Activated T-helper 9 cell treated with anti-CD3 and anti-CD28 coated beads, Interleukin-2, amount 50 U/mL, for 16 hours (primary cell): ENCODE results near the gene MTX3.

Experiments
- DNase-seq: peaks from one replicate; pipeline ENCODE4 v3.0.0-alpha.2; 2020; ENCODE audit warnings: low read depth

The MTX3 gene

GRCh38 chr5:79982136-79982535, 8.9 kb downstream of the MTX3 start:
- no peak for DNase-seq

DNA sequence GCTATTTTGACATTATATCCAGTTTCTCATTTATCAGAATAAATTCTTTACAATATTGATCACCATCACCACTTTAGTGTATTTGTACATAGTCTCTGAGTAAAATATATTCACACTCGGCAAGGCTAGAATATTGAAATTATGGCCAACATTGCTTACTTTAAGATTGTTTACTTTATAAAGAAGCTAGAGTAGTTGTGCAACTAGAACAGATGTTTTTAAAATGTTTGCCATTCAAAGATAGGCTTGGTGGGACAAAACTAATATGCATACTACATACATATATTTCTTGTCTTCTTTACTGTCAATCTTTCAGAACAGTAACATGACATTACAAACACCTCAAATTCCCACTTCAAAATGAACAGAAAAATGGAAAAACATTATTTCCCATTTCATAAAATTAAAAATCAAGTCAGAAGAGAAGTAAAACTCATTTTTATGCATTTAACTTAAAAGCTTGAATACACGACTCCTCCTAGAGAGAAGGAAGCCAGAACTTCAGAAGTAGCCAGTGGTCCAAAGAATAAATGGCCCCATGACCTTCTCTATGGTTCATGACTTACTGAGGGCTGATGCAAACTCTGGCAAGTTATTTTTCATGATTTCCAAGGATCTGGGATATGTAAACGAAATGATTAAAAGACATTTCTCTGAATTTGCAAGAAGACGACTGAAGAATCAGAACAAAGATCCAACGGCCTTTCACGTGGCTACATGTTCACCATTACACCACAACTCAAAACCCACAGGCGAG, 14.1 kb downstream of the MTX3 start:
- no peak for DNase-seq

DNA sequence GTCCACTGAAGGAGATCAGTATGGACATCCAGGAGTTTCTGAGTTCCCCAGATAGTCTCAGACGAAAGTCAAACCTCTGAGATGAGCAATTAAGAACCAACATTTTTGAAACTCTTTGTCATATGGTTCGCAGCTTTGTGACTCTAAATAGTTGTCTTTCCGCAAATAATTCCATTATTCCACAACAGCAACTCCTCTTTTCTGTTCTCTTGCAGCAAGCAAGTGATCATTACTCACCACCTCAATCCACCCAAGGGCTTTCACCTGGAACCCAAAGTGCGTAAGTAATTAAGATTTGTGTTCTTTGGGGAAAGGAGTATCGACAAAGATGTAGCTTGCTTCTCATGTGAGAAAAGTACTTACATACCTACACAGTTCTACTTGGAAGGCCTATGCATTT, 15.6 kb downstream of the MTX3 start:
- no peak for DNase-seq

GRCh38 chr5:79974886-79975285, 16.2 kb downstream of the MTX3 start:
- DNase-seq, result no peak

GRCh38 chr5:79973996-79974395, 17.1 kb downstream of the MTX3 start:
- DNase-seq, result no peak

GRCh38 chr5:79973511-79973910, 17.6 kb downstream of the MTX3 start:
- DNase-seq, result no peak

- DNase-seq, result no peak
Observed at GRCh38 chr5:79971156-79971555, 19.9 kb downstream of the MTX3 start.

- no peak for DNase-seq
Observed at GRCh38 chr5:79966448-79966847, 24.6 kb downstream of the MTX3 start.

DNA sequence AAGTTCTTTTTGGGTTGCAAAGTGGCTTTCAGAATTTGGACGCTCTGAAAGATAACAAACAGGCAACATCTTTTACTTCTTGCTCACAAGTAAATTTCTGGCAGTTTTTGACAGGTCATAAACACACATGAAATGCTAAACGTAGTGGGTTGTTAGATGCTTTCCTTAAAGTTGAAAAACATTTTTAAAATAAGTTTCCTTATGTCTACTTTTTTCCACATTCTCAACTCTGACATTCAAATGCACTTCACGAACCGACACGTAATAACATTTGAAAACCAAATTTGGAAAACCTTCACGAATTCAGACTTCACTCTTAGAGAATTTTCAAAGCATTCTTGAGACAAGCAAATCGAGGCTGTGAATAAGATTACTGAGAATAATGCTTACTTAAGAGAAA, 26.9 kb downstream of the MTX3 start:
- no peak for DNase-seq

DNA sequence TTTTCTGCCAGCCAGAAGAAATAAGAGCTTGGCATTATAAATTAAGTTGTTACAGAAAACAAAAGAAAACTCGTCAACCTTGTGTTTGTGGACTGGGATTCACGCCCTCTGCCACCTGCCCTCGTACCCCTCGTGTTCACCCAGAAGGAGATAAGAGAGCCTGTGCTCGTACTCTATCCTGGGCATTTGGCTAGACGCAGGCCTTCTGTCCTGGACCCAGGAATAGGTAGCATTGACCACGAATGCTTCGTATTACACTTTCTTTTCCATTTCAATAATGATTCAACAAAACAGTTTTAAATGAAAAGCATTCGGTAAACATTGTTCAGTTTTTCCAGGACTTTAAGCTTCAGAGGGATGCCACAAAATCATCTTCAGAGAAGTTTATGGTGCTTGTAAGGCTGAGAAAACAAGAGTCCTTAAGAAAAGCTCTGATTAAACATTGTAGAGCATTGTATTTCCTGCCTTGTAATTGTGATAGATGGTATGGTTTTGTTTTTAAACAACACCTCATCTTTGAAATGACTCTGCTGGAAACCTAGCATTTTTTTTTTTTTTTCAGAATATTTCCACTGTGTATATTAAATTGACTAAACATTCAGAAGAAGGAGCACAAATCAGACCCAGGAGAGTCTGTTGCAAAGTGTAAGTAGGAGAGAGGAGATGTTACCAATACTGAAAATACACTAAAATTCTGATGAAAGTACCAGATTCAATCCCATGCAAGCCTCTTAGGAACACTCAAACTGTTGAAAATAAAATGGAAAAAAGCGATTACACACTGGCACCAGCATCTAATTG, 27.6 kb downstream of the MTX3 start:
- DNase-seq, result no peak

DNA sequence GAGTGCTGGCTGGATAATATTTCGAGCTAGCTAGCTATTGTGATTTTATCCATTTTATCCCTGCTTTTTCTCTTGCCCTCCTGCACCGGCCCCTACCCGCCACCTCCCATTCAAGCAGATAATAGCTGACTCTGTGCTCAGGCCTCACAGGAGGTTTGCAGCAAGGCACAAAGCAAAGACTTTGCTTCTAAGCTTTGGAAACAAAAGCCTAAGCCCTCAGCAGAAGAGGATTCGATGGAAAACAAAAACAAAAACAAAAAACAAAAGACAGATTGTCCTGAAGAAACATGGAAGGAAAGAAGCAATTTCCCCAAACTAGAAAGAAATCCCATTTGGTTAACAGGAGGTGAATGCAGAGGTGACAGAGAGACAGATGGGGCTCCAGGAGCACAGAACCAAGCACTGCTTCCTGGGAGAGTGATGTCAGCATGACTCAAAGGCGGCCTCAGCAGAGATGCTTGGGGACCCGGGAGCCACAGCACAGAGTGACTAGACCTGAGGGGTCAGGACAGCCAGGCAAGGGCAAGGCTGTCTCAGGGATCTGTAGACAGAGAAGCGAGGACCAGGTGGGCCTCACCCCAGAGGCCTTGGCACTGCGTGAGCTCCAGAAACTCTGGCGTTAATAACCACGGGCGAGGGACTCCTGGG, 28.4 kb downstream of the MTX3 start:
- DNase-seq, result peak; percentile 3

DNA sequence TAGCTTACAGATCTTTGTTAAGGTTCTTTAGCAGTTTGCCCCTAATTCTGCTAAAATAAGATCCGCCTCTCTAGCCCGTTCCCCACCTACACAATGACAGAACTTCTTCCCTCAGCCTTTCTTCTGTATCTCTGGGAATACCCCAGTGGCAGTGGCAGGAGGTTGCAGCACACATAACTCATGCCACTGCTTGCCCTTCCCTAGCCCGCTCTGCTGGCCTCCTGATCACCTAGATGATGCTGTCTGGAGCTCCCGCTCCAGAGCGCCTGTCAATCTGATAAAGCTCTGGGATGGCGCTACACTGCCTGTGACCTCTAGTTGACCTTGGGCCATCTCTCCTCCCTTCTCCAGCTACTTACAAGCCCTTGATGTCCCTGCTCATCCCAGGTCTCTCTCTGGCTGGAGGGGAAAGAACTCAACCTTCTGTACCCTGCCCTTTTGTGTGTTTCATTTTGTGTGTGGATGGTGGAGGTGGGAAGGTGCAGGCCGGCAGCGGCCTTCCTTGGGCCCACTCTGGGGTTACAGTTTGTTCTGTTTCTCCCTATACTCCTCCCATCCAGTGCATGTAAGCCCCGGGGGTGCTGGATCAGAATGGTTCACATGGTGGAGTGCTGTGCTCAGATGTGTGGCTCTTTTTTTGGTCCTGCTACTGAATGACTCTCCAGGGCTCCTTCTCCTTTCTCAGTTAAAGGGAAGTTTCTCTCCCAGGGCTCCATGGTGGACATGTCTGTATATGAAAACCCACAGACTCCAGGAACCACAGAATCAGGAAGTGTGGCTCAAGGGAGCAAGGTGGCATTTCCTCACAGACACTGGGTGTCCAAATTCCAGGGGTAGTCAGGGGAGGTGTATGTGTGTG, 29.1 kb downstream of the MTX3 start:
- no peak for DNase-seq

GRCh38 chr5:79959407-79959806, 31.7 kb downstream of the MTX3 start:
- no peak for DNase-seq

- DNase-seq, result no peak
Observed at GRCh38 chr5:79955941-79956670, 35.0 kb downstream of the MTX3 start.

DNA sequence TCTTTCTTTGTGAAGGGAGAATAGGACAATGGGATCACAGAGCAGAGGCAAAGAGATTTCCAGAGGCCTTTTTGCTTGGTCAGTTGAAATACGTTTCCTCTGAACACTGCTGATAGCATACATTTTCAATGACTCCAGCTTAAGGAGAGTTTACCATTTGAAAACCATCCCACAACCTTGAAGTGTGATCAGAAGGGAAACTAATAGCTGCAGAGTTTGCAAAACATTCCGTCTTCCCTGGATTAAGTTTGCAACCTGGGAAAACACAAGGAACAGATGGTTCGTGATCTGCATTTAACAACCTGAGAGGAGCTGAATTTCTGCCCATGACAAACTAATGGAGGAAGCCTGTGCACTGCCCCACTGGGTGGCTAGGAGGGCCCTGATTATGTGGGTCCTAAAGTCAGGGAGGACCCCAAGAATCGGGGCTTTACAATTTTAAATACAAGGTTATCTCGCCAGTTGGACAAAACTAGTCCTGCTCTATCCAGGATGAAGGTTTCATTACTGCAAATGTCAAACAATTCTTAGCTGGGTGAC, 35.6 kb downstream of the MTX3 start:
- DNase-seq, result no peak

GRCh38 chr5:79954620-79955019, 36.4 kb downstream of the MTX3 start:
- DNase-seq, result no peak

DNA sequence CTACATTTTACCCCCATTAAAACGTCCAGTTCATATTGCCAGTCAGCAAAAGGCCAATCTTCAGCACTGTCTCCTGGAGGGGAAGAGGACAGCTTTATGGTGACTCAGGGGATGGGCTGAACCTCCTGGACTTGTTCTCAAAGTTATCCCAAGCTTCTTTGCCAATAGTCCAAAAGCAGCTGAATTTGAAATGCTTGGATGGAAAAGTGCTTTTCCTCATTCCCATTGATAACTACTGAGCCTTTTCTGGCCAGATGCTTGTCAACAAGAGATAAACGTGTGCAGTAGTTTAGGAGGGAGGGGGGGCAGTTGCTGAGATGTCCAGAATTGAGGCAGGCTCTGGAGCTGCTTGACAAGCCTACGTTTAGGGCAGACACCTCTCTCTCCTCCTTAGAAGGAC, 43.5 kb downstream of the MTX3 start:
- DNase-seq, result no peak

DNA sequence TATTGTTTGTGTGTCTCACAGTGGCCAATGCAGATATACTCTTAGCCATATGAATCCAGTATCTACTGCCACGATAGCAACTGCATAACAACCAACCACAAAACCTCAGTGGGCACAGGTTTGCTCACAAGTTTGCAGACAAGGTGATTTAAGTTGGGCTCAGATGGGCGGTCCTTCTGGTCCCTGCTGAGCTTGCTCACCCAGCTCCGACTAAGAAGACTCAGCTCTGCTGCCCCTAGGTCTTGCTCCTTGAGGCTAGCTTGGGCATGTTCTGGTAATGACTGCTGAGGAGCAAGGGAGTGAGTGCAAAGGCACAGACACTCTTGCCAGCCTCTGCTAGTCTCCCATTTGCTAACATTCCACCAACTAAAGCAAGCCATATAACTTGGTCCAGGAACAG, 52.6 kb downstream of the MTX3 start:
- DNase-seq, result no peak

DNA sequence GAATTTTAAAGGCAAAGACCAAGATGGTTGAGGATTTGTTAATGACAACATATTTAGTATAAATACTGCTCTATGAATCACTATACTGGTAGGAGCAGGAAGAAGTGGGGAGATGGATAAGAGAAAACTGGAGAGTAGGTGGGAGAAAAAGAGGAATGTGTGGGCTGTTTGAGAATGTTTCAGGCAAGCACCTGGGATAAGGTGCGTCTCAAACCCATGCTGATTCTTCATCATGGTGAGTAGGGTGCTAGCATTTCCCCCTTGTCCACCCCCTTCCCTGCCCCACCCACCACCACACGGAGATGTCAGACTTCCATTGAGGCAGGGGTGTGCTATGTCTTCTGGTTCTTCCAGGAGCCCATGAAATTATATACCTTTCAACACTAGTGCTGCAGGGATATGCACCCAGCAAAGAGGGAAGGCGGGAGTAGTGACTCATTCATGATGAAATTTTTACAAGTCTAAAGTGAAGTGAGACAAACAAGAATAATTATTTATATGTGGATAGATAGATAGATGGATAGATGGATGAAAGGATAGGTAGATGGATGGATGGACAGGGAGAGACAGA, 54.3 kb downstream of the MTX3 start:
- DNase-seq, result no peak

DNA sequence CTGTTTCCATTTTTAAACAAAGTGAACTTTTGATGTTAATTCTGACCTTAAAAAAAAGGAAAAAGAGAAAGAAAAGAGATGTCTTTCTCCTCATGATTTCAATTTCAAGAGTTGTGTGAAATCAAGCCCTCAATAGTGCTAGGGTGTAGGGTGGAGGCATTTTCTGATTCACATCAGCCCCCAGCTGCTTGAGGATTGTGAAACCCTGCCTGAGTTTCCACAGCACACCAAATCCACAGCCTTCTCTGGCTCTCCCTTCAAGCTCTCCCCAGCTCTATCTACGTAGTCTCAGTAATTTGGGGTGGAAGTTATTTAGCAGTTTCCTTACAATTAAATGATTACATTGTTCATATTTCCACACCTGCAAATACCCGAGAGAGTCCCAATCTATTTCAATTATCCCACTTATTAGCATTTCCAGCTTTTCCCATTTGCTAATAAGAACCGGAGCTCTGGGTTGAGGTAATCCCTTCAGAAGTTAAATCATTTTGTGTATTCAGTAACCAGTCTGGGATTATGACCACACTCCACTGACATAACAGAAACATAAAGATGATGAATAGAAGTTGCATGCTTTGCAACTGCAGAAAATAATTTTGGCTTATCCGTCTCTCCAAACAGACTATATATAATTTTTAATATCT, 54.9 kb downstream of the MTX3 start:
- DNase-seq, result no peak
